Stimulated activated effector memory CD8-positive, alpha-beta T cell treated with anti-CD3 and anti-CD28 coated beads, Interleukin-12 subunit alpha, Interleukin-12 subunit beta, amount 100 ng/mL, for 72 hours (primary cell): ENCODE measurements around the gene TSC22D3.

ENCODE experiments used
- ATAC-seq: fragments of 150-1000 bp; cut with Tn5 transposase; 2 replicates; pipeline ENCODE4 v1.10.0; 2021
- DNase-seq, 2 donors: peaks; one replicate each; pipeline ENCODE4 v3.0.0; 2021 to 2022; ENCODE audit warnings: low spot score in 2 of 2
- H3K27ac Mint-ChIP-seq: one replicate; pipeline ENCODE4 v1.8.0; 2022; ENCODE audit warnings: mild to moderate bottlenecking, mixed read lengths
- H3K36me3 Mint-ChIP-seq: one replicate; pipeline ENCODE4 v1.8.0; 2022; ENCODE audit warnings: mild to moderate bottlenecking, mixed read lengths
- H3K4me1 Mint-ChIP-seq: one replicate; pipeline ENCODE4 v1.8.0; 2022; ENCODE audit warnings: mixed read lengths
- H3K4me3 Mint-ChIP-seq: one replicate; pipeline ENCODE4 v1.8.0; 2022; ENCODE audit warnings: mild to moderate bottlenecking, mixed read lengths
- H3K9me3 Mint-ChIP-seq: one replicate; pipeline ENCODE4 v1.8.0; 2022; ENCODE audit warnings: mixed read lengths

TSC22D3 gene

DNA sequence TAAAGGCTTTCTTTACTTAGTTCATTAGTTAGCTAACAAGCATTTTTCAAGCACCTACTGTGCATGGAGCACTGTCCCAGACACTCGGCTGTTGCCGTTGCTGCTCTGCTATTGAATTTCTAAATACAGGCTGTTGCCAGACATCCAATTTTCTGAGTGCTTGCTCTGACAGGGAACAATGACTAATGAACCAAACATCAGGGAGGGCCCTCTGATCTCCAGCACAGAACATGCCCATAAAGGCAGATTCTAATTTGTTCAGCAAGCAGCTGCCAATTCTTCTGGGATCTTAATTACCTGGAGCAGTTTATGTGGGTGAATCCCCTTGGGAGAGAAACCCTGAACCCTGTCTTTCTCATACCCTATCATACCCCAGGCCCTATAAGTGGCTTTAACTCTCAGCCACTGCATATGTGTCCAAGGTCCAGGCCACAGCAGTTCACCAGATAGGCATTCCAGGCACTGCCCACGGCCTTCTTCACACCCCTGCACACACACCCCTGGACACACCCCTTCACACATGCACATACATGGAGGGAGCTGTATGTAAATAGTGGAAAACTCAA, 27.9 kb downstream of the TSC22D3 start:
- no peak for DNase-seq
- Mint-ChIP-seq H3K27ac (no peak overlapping the region), H3K4me1 (peaks cover 4% of the 10 kb centered on the region), H3K9me3 (no peaks in the 10 kb centered on the region), H3K36me3 (no peaks in the 10 kb centered on the region), H3K4me3 (no peak overlapping the region)
- no peak for ATAC-seq

DNA sequence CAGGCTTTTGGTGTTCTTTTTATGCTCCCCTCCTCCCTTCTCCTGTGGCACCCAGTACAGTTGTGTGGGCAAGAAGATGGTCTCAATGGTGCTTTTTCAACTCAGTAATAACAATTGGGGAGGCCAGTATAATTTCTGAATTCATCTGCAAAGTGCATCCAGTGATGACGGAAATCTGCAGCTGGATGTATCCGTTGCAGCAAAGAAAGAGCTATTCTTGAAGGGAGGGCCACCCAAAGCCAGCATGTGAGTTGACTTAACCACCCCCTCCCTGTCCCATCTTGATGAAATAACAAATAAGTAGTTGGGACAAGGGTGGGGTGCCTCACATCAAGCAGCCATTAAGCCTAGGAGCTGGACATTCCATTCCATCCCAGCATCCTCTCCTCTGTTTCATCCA, 30.7 kb downstream of the TSC22D3 start:
- Mint-ChIP-seq H3K36me3 (peaks cover 8% of the 10 kb centered on the region), H3K27ac (no peak overlapping the region), H3K4me3 (no peak overlapping the region), H3K4me1 (peaks cover 24% of the 10 kb centered on the region), H3K9me3 (no peaks in the 10 kb centered on the region)
- no peak for ATAC-seq
- DNase-seq, result no peak

DNA sequence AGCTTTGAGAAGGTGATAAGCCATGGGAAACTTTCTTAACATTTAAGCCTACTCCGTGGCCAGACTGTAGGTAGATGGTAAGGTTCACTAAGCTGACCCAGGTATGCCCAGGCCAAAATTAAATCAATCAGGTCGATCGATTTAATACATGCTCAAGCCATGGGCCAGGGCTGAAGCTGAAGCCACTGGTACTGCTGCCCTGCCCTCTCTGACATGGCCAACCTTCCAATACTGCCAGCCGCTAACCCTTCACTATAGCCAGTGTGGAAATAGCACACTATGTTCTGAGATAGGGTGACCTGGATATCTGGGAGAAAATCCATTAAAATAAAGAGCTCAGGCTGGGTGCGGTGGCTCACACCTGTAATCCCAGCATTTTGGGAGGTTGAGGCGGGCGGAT, 31.6 kb downstream of the TSC22D3 start:
- DNase-seq (no peak), ATAC-seq (no peak)
- Mint-ChIP-seq H3K9me3 (no peaks in the 10 kb centered on the region), H3K27ac (no peak overlapping the region), H3K4me3 (no peak overlapping the region), H3K36me3 (peaks cover 8% of the 10 kb centered on the region), H3K4me1 (peaks cover 29% of the 10 kb centered on the region)

DNA sequence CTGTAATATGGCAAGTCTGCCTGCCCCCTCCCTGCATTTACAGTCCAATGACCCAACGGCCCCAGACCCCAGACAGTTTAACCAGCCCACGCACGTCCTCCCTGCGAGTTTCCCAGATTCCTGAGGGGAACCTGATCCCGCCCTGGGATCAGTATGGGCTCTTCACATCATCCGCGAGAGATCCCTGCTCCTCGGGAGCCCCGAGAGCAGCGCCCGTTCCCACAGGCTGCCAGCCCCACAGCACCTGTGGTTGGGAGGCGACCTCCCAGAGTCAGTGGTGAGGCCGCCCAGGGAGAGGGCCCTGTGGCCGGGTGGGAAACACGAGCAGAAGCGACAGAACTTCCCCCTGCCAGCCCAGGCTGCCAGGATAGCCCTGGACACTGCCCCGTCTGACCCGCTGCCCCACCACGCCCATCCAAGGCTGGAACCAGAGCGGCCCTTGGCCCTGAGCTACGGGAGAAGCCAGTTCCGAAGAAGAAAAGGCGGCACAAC, 32.8 kb downstream of the TSC22D3 start:
- DNase-seq, result no peak
- Mint-ChIP-seq H3K9me3 (no peaks in the 10 kb centered on the region), H3K27ac (peak overlapping the region; percentile 99), H3K4me1 (peaks cover 32% of the 10 kb centered on the region), H3K36me3 (peaks cover 8% of the 10 kb centered on the region), H3K4me3 (peak overlapping the region; percentile 79)
- ATAC-seq, result no peak

DNA sequence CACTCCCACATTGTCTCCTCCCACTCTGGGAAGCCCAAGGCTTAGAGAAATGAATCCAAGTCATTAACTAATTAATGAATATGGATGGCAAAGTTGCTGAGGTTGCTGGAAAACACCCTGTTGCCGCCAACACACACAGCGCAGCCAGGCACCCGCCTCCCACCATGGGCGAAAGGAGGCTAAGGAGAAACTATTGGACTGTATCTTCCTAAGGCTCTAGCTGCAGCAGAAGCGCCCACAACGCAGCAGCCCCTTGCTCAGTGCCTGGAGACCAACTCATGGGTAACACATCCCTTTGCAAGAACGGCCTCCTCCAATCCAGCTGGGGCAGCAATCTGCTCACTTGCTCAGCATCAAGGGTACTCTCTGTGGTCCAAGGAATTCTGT, 34.2 kb downstream of the TSC22D3 start:
- ATAC-seq, result peak; percentile 9

DNA sequence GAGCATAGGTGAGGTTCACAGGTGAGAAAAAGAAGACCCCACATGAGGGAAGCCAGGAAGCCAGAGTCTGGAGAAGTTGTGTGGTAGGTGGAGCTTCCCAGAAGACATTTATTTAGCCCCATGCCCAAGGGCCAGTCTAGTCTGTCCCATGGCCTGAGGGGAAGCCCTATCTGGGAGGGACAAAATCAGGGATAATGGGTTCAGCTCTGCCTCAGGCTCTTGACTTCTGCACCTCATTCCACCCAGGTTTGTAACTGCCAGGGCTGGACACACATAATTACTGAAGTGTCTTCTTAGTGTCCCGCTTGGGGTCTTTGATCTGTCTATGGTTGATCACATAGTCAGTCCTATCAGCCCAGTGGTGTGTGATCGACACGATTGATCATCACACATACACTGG, 36.0 kb downstream of the TSC22D3 start:
- H3K9me3 Mint-ChIP-seq, result no peaks in the 10 kb centered on the region
- DNase-seq, result no peak
- H3K4me3 Mint-ChIP-seq, result no peak overlapping the region
- H3K4me1 Mint-ChIP-seq, result peaks cover 32% of the 10 kb centered on the region
- peaks cover 8% of the 10 kb centered on the region for H3K36me3 Mint-ChIP-seq
- ATAC-seq, result no peak
- H3K27ac Mint-ChIP-seq, result peak overlapping the region; percentile 99

More for the DNA sequence above, 34.2 kb downstream of the TSC22D3 start:
- Mint-ChIP-seq H3K4me1 (peaks cover 32% of the 10 kb centered on the region), H3K27ac (peak overlapping the region; percentile 99), H3K4me3 (peak overlapping the region; percentile 79), H3K9me3 (no peaks in the 10 kb centered on the region), H3K36me3 (peaks cover 8% of the 10 kb centered on the region)
- DNase-seq, result no peak

DNA sequence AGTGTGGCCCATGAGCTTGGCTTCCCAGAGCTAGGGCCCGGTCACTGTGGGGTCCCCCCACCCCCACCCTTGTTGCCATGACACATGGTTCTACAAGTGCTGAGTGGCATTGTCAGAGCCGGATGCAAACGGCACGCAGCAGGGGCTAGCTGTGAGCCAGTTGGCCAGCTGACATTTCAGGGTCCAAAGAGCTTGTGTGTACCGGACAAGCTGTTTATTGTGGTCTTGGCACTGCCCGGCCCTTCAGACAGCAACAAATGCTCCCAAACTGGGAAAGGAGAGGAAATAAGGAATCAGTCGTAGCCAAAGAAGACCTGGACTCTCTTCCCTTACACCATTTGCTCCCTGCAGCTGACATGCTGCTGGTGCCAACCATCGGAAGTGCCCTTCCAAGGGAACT, 36.8 kb downstream of the TSC22D3 start:
- H3K4me1 Mint-ChIP-seq, result peaks cover 32% of the 10 kb centered on the region
- peaks cover 8% of the 10 kb centered on the region for H3K36me3 Mint-ChIP-seq
- DNase-seq (no peak), ATAC-seq (no peak)
- H3K9me3 Mint-ChIP-seq, result no peaks in the 10 kb centered on the region
- no peak overlapping the region for H3K27ac Mint-ChIP-seq
- no peak overlapping the region for H3K4me3 Mint-ChIP-seq

DNA sequence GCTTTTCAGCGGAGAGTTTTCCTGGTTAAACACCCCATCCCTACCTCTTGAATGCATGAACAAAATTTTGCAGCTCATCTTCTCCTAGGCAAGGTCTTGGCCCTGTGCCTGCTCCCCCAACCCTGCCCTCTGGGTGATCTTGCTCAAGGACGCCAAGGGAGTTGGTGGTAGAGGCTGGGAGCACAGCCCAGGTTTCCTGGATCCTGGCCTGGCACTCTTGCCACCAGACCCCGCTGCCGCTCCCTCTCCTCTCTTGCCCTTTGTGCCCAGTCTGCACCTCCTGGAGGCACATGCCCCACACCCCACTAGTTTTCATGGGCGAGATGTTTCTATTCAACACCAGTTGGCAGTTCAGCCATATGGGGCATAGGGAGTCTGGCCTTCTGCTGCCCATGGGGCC, 37.3 kb downstream of the TSC22D3 start:
- Mint-ChIP-seq H3K9me3 (no peaks in the 10 kb centered on the region), H3K4me1 (peaks cover 32% of the 10 kb centered on the region), H3K27ac (no peak overlapping the region), H3K36me3 (peaks cover 8% of the 10 kb centered on the region), H3K4me3 (no peak overlapping the region)
- ATAC-seq (no peak), DNase-seq (no peak)

DNA sequence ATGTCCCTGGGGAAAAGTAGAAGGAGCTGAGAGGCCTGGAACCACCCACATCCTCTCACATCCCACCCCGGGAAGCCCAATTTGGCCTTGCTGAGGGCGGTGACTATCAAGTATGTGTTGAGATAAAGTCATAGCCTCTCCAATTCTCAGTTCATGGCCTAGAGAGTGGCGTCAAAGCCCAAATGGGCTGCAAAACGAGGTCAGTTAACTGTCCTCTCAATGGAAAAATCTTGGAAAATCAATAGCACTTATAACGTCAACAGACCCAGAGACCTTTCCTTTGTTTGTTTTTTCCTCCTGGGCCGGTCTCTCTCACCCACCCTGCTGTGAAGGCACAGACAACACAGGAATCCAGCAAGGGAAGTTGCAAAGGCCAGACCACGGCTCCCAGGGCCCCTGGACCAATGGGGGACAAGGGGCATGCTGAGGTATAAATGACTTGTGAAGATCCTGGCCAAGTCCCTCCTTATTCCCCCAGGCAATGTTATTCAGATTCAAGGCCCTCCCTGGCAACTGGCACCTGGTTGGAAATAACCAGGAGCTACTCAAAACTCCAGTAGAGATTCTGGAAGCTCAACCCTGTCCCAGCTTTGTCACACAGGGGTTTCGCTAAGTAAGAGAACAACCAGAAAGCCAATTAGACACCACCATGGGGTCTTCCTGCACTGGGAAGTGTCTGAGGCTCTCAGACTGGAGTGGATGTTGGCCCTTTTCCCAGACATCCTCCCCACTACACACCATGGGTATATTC, 38.6 kb downstream of the TSC22D3 start:
- Mint-ChIP-seq H3K9me3 (no peaks in the 10 kb centered on the region), H3K4me3 (no peak overlapping the region), H3K36me3 (peaks cover 2% of the 10 kb centered on the region), H3K4me1 (peaks cover 26% of the 10 kb centered on the region), H3K27ac (no peak overlapping the region)
- DNase-seq, result no peak
- ATAC-seq, result no peak

DNA sequence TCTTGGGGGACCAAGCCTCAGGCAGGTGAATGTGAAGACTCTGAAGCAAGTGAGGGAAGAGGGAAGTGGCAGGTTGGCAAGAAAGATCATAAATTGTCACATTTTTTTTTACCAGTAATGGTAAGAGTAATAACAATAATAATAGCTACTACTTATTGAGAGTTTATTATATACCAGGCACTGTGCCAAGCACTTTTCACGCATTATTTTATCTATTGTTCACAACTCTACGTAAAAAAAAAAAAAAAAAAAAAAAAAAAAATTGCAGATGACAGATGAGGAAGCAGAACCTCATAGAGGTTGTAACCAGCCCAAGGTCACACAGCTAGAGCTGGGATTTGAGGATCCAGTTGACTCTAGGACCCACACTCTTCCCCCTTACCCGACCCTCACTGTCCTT, 40.9 kb downstream of the TSC22D3 start:
- ATAC-seq, result no peak
- peaks cover 13% of the 10 kb centered on the region for H3K4me1 Mint-ChIP-seq
- no peak overlapping the region for H3K4me3 Mint-ChIP-seq
- no peak overlapping the region for H3K27ac Mint-ChIP-seq
- DNase-seq, result no peak
- no peaks in the 10 kb centered on the region for H3K9me3 Mint-ChIP-seq
- no peaks in the 10 kb centered on the region for H3K36me3 Mint-ChIP-seq

DNA sequence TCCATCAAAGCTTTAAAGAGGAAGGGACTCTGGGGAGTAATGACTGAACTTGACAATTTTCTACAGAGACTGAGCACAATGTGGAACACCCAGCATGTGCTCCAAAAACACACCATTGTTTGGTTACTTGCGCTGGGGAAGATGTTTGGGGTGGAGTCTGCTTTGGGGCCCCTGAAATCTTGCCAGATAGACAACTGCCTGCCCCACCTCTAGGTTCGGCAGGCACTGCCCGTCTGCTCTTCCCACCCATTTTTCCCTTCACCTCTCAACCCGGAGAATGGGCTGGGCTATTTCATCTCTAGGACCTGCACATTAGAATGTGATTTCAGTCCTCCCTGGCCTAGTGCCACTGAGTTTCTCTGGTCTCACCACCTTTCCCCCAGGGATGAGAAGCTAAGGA, 41.9 kb downstream of the TSC22D3 start:
- H3K9me3 Mint-ChIP-seq, result no peaks in the 10 kb centered on the region
- no peak for ATAC-seq
- H3K36me3 Mint-ChIP-seq, result no peaks in the 10 kb centered on the region
- peaks cover 5% of the 10 kb centered on the region for H3K4me1 Mint-ChIP-seq
- no peak overlapping the region for H3K27ac Mint-ChIP-seq
- DNase-seq, result no peak
- no peak overlapping the region for H3K4me3 Mint-ChIP-seq

DNA sequence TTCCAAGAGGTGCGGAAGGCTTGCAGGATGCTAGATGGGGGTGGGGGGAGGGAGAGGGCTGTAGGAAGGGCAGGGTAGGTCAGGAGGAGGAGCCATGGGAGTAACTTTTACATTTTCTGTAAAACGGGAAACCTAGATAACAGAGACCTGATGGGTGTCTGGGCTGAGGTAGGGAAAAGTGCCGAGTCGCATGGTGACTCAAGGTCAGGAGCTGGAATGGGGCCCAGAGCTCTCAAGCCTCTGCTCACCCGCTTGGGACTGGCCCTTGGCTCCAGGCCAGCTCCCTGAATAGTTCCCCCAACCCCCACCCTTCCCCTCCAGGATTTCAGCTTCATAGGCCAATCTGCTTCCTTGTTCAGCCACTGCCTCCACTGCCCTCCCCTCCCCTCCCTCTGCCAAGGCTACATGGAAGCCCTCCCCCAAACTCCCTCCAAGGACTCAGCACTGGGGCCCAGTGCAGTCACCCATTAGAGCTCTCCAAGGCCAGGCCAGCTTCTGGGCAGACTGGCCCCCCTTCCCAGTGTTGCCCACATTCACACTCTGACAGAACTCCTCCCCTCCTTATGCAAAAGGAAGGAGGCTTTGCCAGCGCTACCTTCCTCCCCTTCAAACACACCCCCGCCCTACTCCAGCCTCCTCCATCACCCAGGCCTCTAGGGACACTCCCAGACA, 43.6 kb downstream of the TSC22D3 start:
- no peaks in the 10 kb centered on the region for H3K9me3 Mint-ChIP-seq
- no peaks in the 10 kb centered on the region for H3K36me3 Mint-ChIP-seq
- H3K27ac Mint-ChIP-seq, result no peak overlapping the region
- ATAC-seq, result no peak
- DNase-seq, result no peak
- H3K4me1 Mint-ChIP-seq, result peaks cover 5% of the 10 kb centered on the region
- H3K4me3 Mint-ChIP-seq, result no peak overlapping the region

DNA sequence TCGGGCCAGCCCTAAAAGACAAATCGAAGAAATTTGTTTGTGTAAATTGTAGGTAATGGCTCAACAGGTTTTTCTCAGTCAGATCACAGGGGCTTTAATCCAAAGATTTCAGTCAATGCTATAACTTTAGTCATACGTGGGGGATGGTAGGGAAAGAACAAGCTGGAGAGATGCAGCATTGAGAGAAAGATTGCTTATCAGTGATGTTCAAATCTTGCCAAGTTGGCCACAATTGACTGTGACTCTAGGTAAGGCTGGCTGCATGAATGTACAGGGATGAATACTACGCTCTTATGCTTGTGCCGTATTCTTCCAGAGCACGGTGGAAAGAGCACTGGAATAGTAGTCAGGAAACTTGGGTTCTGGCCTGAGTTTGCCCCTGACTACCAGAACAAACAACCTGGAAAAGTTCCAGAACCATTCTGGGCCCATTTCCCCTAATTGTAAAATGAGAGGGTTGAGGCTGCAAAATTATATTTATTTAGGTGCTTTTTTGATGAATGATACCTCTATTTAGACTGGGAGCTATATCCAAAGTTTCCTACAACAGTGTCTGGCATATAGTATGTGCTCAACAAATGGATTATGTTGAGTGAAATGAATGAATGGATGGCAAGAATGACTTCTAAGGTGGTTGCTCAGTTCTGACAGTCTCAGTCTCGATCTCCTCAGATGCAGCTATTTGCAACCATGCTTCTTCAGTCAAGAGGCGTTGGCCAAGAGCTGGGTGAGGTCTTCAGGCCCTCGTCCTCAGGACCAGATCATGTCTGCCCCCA, 44.4 kb downstream of the TSC22D3 start:
- H3K36me3 Mint-ChIP-seq, result no peaks in the 10 kb centered on the region
- H3K4me1 Mint-ChIP-seq, result peaks cover 5% of the 10 kb centered on the region
- H3K4me3 Mint-ChIP-seq, result no peak overlapping the region
- ATAC-seq, result no peak
- no peak for DNase-seq
- no peak overlapping the region for H3K27ac Mint-ChIP-seq
- no peaks in the 10 kb centered on the region for H3K9me3 Mint-ChIP-seq

DNA sequence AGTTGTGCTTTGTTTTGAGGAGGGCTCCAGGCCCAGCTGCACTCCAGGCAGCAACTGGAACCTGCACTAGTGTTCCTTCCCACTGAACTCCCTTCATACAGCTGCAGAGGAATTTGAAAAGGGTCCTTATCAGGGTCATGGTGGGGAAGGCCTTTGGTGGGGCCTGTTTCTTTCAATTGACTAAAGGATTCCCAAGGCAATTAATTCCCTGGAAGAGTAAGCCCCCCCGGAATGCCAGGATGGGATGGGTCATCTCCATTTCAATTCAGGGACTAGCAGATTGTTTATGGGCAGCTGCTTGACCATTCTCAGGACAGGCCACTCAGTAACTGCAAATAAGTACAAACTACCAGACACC, 45.3 kb downstream of the TSC22D3 start:
- no peak for DNase-seq
- no peaks in the 10 kb centered on the region for H3K36me3 Mint-ChIP-seq
- H3K27ac Mint-ChIP-seq, result no peak overlapping the region

DNA sequence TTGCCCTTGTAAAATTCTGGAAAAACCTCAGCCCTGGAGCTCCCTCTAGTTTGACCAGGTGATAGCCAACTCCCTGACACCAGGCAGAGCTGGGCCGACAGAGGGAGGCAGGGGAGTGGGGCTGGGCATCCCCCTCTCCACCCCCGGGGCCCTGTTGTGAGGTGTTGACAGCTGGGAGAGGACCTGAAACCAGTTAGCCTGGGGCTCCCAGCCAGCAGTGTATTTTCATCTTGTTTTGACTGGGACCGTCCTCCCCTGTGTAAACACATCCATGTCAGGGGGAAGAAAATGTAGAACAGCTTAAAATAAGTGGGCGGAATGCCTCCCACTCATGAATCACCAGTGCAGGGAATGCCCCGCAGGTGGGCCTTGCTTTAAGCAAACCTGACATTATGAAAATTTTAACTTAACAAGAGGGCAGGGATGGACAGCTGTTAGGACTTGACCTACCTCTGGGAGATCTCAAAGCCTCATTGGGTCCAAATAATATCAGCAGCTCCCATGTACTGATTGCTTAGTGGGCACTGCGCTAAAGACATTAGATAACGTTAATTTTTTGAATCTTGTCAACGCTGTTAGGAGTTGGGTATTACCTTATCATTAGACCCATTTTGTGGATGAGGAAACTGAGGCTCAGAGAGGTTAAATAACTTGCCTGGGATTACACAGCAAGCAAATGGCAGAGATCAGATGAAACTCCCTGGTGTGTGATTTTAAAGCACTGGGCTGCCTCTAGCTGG, 45.9 kb downstream of the TSC22D3 start:
- Mint-ChIP-seq H3K4me3 (no peak overlapping the region), H3K4me1 (peaks cover 5% of the 10 kb centered on the region), H3K9me3 (no peaks in the 10 kb centered on the region), H3K27ac (no peak overlapping the region), H3K36me3 (no peaks in the 10 kb centered on the region)
- ATAC-seq (peak; percentile 63), DNase-seq (no peak)

More for the DNA sequence above, 45.3 kb downstream of the TSC22D3 start:
- Mint-ChIP-seq H3K9me3 (no peaks in the 10 kb centered on the region), H3K4me3 (no peak overlapping the region), H3K4me1 (peaks cover 5% of the 10 kb centered on the region)
- no peak for ATAC-seq
